OCI-LY1 (cell line): Measurements from ENCODE around the gene LIMS1.
"Not testable (repeated sequence)": the region's sequence is repeated elsewhere in the genome, so short reads cannot be mapped to it uniquely, and the experiment has no call there.

ENCODE experiments used
- EZH2 ChIP-seq: fragments of 200-600 bp; sonication (generic), shearing (Covaris generic); IDR thresholded peaks from 2 replicates; pipeline ENCODE4 v1.8.0; 2017; ENCODE audit warnings: borderline replicate concordance, mixed run types, mild to moderate bottlenecking, antibody characterized with exemption, low read length, moderate library complexity, mixed read lengths
- TF ChIP-seq, protein P1 (sequence below): fragments of 200-600 bp; sonication (generic), shearing (Covaris generic); IDR thresholded peaks from 2 replicates; pipeline ENCODE4 v1.5.1; 2017; ENCODE audit warnings: mild to moderate bottlenecking, antibody characterized with exemption, low read length, moderate library complexity, mixed read lengths

GRCh38 chr2:108643862-108644261 is 109.6 kb downstream of the LIMS1 start:
- TF ChIP-seq EZH2, result not testable (repeated sequence)
- TF ChIP-seq, protein P1, sequence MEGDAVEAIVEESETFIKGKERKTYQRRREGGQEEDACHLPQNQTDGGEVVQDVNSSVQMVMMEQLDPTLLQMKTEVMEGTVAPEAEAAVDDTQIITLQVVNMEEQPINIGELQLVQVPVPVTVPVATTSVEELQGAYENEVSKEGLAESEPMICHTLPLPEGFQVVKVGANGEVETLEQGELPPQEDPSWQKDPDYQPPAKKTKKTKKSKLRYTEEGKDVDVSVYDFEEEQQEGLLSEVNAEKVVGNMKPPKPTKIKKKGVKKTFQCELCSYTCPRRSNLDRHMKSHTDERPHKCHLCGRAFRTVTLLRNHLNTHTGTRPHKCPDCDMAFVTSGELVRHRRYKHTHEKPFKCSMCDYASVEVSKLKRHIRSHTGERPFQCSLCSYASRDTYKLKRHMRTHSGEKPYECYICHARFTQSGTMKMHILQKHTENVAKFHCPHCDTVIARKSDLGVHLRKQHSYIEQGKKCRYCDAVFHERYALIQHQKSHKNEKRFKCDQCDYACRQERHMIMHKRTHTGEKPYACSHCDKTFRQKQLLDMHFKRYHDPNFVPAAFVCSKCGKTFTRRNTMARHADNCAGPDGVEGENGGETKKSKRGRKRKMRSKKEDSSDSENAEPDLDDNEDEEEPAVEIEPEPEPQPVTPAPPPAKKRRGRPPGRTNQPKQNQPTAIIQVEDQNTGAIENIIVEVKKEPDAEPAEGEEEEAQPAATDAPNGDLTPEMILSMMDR, result not testable (repeated sequence)
